HCT116 (cell line): ENCODE measurements around the gene C9orf78. TPM values are rescaled to one million over a fixed set of nuclear protein-coding genes. Genes with fewer than 3 reads are reported as not detected.

Source experiments
- ATAC-seq: fragments of 200-7000 bp; cut with Tn5 transposase; 2 replicates; pipeline ENCODE4 v1.9.1; 2020; ENCODE audit warnings: mild to moderate bottlenecking, moderate library complexity
- BruUV-seq: library from RNA; stranded (reverse); fragments of 400-500 nt; replicated peaks from 2 replicates; lab custom pipeline; 2021; lab: Mats Ljungman, UMichigan
- CTCF ChIA-PET: fragments of 300-600 bp; sonication (Branson Sonifier 250); formaldehyde crosslinking; loops from one replicate; lab custom pipeline; 2021; ENCODE audit warnings: antibody characterized with exemption; lab: Charles Lee
- POLR2A ChIA-PET: fragments of 300-600, 350-600 bp; sonication (Branson Sonifier 250); formaldehyde crosslinking; loops from one replicate; lab custom pipeline; 2021; ENCODE audit warnings: antibody characterized with exemption; lab: Charles Lee
- RAD21 ChIA-PET, 2 experiments: fragments of 300-600 bp; sonication (Branson Sonifier 250); formaldehyde crosslinking; loops; one replicate each; lab custom pipeline; 2023; ENCODE audit warnings: low total read pairs in 2 of 2; ENCODE audit not compliant: uncharacterized antibody in 2 of 2, unreplicated experiment in 2 of 2, low non-redundant PET in 1 of 2; lab: Charles Lee
- DNase-seq: peaks from one replicate; pipeline ENCODE4 v3.0.0-alpha.2; 2010; ENCODE audit warnings: low read depth, low spot score
- H2AFZ ChIP-seq: fragments of 200-600 bp; shearing (Covaris generic), sonication (generic); 2 replicates; pipeline ENCODE4 v1.6.1; 2017; ENCODE audit warnings: low read depth, mixed run types, mixed read lengths, antibody characterized with exemption, low read length; ENCODE audit not compliant: poor library complexity, severe bottlenecking
- H3K27ac ChIP-seq: 2 replicates; pipeline ENCODE4 v1.5.1; 2012; ENCODE audit warnings: low read depth, low read length
- H3K27me3 ChIP-seq: fragments of 200-600 bp; sonication (generic); 2 replicates; pipeline ENCODE4 v1.6.1; 2016; ENCODE audit warnings: mixed run types, low read length, mixed read lengths; ENCODE audit not compliant: insufficient read depth
- H3K36me3 ChIP-seq, 2 experiments: fragments of 200-500 bp in 1 of 2; fragments of 200-600 bp in 1 of 2; sonication (Bioruptor generic) in 1 of 2; sonication (generic) in 1 of 2; 2 replicates each; pipeline versions ENCODE4 v1.5.1 to v1.6.1; 2014 to 2016; ENCODE audit warnings: low read length in 2 of 2, inconsistent platforms in 1 of 2, mixed read lengths in 1 of 2, mixed run types in 1 of 2; ENCODE audit not compliant: insufficient read depth in 2 of 2, control insufficient read depth in 1 of 2
- H3K4me1 ChIP-seq, 2 experiments: fragments of 200-600 bp in 1 of 2; sonication (generic) in 1 of 2; 2 replicates each; pipeline versions ENCODE4 v1.5.1 to v1.6.1; 2012 to 2017; ENCODE audit warnings: low read length in 2 of 2, inconsistent platforms in 1 of 2, mild to moderate bottlenecking in 1 of 2, mixed read lengths in 1 of 2, mixed run types in 1 of 2, moderate library complexity in 1 of 2; ENCODE audit not compliant: insufficient read depth in 2 of 2, control insufficient read depth in 1 of 2
- H3K4me2 ChIP-seq: fragments of 200-600 bp; sonication (generic); 2 replicates; pipeline ENCODE4 v1.6.1; 2017; ENCODE audit warnings: mixed run types, low read length, mixed read lengths
- H3K4me3 ChIP-seq, 2 experiments: fragments of 200-600 bp in 1 of 2; sonication (generic) in 1 of 2; replicated peaks in 1 of 2; 2 replicates each; pipeline ENCODE4 v1.5.1; 2011 to 2016; ENCODE audit warnings: low read length in 2 of 2, control low read depth in 1 of 2, low read depth in 1 of 2, mild to moderate bottlenecking in 1 of 2, mixed read lengths in 1 of 2, mixed run types in 1 of 2
- H3K79me2 ChIP-seq: fragments of 200-600 bp; sonication (generic); 2 replicates; pipeline ENCODE4 v1.6.1; 2017; ENCODE audit warnings: mild to moderate bottlenecking, mixed run types, low read length, moderate library complexity, mixed read lengths; ENCODE audit not compliant: insufficient read depth
- H3K9ac ChIP-seq: fragments of 200-600 bp; sonication (generic); 2 replicates; pipeline ENCODE4 v1.6.1; 2016; ENCODE audit warnings: low read length, mixed read lengths
- H3K9me2 ChIP-seq: fragments of 200-600 bp; sonication (generic), shearing (Covaris generic); 2 replicates; pipeline ENCODE4 v1.6.1; 2017; ENCODE audit warnings: mixed run types, mild to moderate bottlenecking, moderate library complexity; ENCODE audit not compliant: insufficient read depth
- H3K9me3 ChIP-seq, 2 experiments: fragments of 200-500 bp in 1 of 2; fragments of 200-600 bp in 1 of 2; sonication (Bioruptor generic) in 1 of 2; sonication (generic) in 1 of 2; 2 replicates each; pipeline ENCODE4 v1.6.1; 2014 to 2017; ENCODE audit warnings: low read length in 2 of 2, mixed read lengths in 2 of 2, inconsistent platforms in 1 of 2, low read depth in 1 of 2, mild to moderate bottlenecking in 1 of 2, mixed run types in 1 of 2, moderate library complexity in 1 of 2; ENCODE audit not compliant: control insufficient read depth in 1 of 2, insufficient read depth in 1 of 2
- H4K20me1 ChIP-seq: fragments of 200-600 bp; sonication (generic), shearing (Covaris generic); 2 replicates; pipeline ENCODE4 v1.6.1; 2017; ENCODE audit warnings: mixed run types, mild to moderate bottlenecking, moderate library complexity; ENCODE audit not compliant: insufficient read depth
- ATF3 ChIP-seq: IDR thresholded peaks from 2 replicates; pipeline ENCODE4 v1.6.1; 2012
- CBX3 ChIP-seq: IDR thresholded peaks from 2 replicates; pipeline ENCODE4 v1.6.1; 2012; ENCODE audit warnings: low read depth
- CEBPB ChIP-seq: IDR thresholded peaks from 2 replicates; pipeline ENCODE4 v1.6.1; 2012; ENCODE audit warnings: low read depth
- EGR1 ChIP-seq: IDR thresholded peaks from 2 replicates; pipeline ENCODE4 v1.6.1; 2012; ENCODE audit warnings: low read depth
- FOSL1 ChIP-seq: IDR thresholded peaks from 2 replicates; pipeline ENCODE4 v1.6.1; 2012; ENCODE audit warnings: low read depth
- JUND ChIP-seq: IDR thresholded peaks from 2 replicates; pipeline ENCODE4 v1.6.1; 2012
- MAX ChIP-seq: IDR thresholded peaks from 2 replicates; pipeline ENCODE4 v1.6.1; 2012
- POLR2A ChIP-seq: IDR thresholded peaks from 2 replicates; pipeline ENCODE4 v1.7.0; 2011; ENCODE audit warnings: borderline replicate concordance; ENCODE audit not compliant: insufficient read depth, insufficient read length; ENCODE audit errors: extremely low read depth
- POLR2AphosphoS5 ChIP-seq: IDR thresholded peaks from 2 replicates; pipeline ENCODE4 v1.6.1; 2011; ENCODE audit warnings: mild to moderate bottlenecking, low read depth, low read length, moderate library complexity
- RAD21 ChIP-seq: IDR thresholded peaks from 2 replicates; pipeline ENCODE4 v1.6.1; 2012; ENCODE audit warnings: low read depth, mild to moderate bottlenecking
- SP1 ChIP-seq: IDR thresholded peaks from 2 replicates; pipeline ENCODE4 v1.6.1; 2012; ENCODE audit warnings: low read depth
- SRF ChIP-seq: IDR thresholded peaks from 2 replicates; pipeline ENCODE4 v1.6.1; 2012; ENCODE audit warnings: low read depth
- TCF7L2 ChIP-seq: IDR thresholded peaks from 2 replicates; pipeline ENCODE4 v1.7.0; 2011; ENCODE audit warnings: borderline replicate concordance, inconsistent platforms; ENCODE audit not compliant: insufficient read depth, insufficient read length; ENCODE audit errors: extremely low read depth
- YY1 ChIP-seq: IDR thresholded peaks from 2 replicates; pipeline ENCODE4 v1.6.1; 2011; ENCODE audit warnings: low read length, low read depth, moderate library complexity, mild to moderate bottlenecking; ENCODE audit not compliant: insufficient replicate concordance; ENCODE audit errors: extremely low read depth
- intact Hi-C: fragments of 100-400 bp; cut with micrococcal nuclease; formaldehyde crosslinking; loops from 2 replicates; pipeline ENCODE4 v1.10.0; 2022
- total RNA-seq: library from RNA; stranded (reverse); gene quantifications from one replicate; pipeline ENCODE4 v1.2.1, GENCODE V29; 2021; ENCODE audit not compliant: unreplicated experiment
- TF ChIP-seq, protein P1 (sequence below): IDR thresholded peaks from 2 replicates; pipeline ENCODE4 v1.6.1; 2011; ENCODE audit warnings: mild to moderate bottlenecking, low read length, moderate library complexity; ENCODE audit not compliant: insufficient replicate concordance; ENCODE audit errors: extremely low read depth

C9orf78 gene
- total RNA-seq, 1 experiment from 2014 or later: 41.4 TPM

GRCh38 chr9:129832982-129833381, 2.1 kb downstream of the C9orf78 start:
- CTCF ChIA-PET: no interaction called here
- intact Hi-C loops: no loop called here

DNA sequence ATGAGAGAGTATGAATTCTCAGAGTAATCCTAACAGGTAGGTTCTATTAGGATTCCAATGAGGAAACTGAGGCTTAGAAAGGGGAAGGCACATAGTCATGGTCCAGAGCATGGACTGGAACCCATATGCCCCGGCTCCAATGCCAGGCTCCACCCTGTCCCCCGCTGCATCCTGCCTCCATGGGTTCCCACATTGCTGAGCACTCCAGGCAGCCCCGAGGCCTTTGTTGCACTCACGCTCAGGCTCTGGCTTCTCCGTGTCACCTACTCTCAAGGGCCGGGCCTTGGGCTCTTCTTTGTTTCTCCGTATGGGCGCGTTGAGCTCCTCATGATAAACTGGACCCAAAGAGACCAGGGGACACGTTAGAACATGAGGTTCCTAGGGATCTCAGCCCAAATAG, 6.1 kb downstream of the C9orf78 start:
- Histone ChIP-seq H3K27me3 (no peaks in the 10 kb centered on the region), H3K4me1 (peaks cover 0 to 6% of the 10 kb centered on the region in 2 experiments; a peak in 3 of 4 replicates), H3K4me2 (no peak overlapping the region), H3K27ac (no peak overlapping the region), H3K9me2 (no peaks in the 10 kb centered on the region), H4K20me1 (no peaks in the 10 kb centered on the region), H3K36me3 (peaks cover 25 to 26% of the 10 kb centered on the region in 2 experiments), H2AFZ (no peak overlapping the region), H3K4me3 (no peak overlapping the region), H3K79me2 (peaks cover 9% of the 10 kb centered on the region), H3K9me3 (no peaks in the 10 kb centered on the region), H3K9ac (no peak overlapping the region)
- DNase-seq: no peak
- TF ChIP-seq SRF (no peak), RAD21 (no peak), TCF7L2 (no peak), ATF3 (no peak), SP1 (no peak), POLR2AphosphoS5 (no peak), MAX (no peak), JUND (no peak), FOSL1 (no peak), YY1 (no peak)
- TF ChIP-seq, protein P1, sequence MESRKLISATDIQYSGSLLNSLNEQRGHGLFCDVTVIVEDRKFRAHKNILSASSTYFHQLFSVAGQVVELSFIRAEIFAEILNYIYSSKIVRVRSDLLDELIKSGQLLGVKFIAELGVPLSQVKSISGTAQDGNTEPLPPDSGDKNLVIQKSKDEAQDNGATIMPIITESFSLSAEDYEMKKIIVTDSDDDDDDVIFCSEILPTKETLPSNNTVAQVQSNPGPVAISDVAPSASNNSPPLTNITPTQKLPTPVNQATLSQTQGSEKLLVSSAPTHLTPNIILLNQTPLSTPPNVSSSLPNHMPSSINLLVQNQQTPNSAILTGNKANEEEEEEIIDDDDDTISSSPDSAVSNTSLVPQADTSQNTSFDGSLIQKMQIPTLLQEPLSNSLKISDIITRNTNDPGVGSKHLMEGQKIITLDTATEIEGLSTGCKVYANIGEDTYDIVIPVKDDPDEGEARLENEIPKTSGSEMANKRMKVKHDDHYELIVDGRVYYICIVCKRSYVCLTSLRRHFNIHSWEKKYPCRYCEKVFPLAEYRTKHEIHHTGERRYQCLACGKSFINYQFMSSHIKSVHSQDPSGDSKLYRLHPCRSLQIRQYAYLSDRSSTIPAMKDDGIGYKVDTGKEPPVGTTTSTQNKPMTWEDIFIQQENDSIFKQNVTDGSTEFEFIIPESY: no peak
- RAD21 ChIA-PET: no interaction called here
- POLR2A ChIA-PET: no interaction called here
- intact Hi-C loops: no loop called here
- no peak for ATAC-seq
- no TSS peak for BruUV-seq
- CTCF ChIA-PET: no interaction called here

More at GRCh38 chr9:129832982-129833381, 2.1 kb downstream of the C9orf78 start:
- TF ChIP-seq CBX3 (no peak), JUND (no peak), POLR2A (no peak), EGR1 (no peak), CEBPB (no peak)
- no peak overlapping the region for H3K27ac ChIP-seq
- no TSS peak for BruUV-seq
- ChIA-PET RAD21 (no interaction called here), POLR2A (no interaction called here)
- H3K9me2 ChIP-seq: no peaks in the 10 kb centered on the region
- peaks cover 4 to 15% of the 10 kb centered on the region in 2 experiments; a peak in 3 of 4 replicates for H3K4me1 ChIP-seq
- H3K4me2 ChIP-seq: no peak overlapping the region
- no peak overlapping the region for H3K9ac ChIP-seq
- no peak overlapping the region for H3K4me3 ChIP-seq
- H3K27me3 ChIP-seq: no peaks in the 10 kb centered on the region
- H2AFZ ChIP-seq: no peak overlapping the region
- no peak for ATAC-seq
- DNase-seq: no peak
- peaks cover 19% of the 10 kb centered on the region for H3K79me2 ChIP-seq
- H4K20me1 ChIP-seq: no peaks in the 10 kb centered on the region
- peaks cover 25 to 26% of the 10 kb centered on the region in 2 experiments for H3K36me3 ChIP-seq
- no peaks in the 10 kb centered on the region for H3K9me3 ChIP-seq
